ENCODE results near the gene FIBP. TPM values are rescaled to one million over a fixed set of nuclear protein-coding genes. Genes with fewer than 3 reads are reported as not detected.

FIBP gene
- 156 and 220 TPM in 2 replicates for total RNA-seq

GRCh38 chr11:65888163-65888814 is at the start of gene FIBP:
Gene FIBP (minus strand): TSS chr11:65888471. CDS start chr11:65888418, 53 bp downstream.

GRCh38 chr11:65919141-65919572 is 30.9 kb upstream of the FIBP start, which contains the start of gene DRAP1:
Gene DRAP1 (plus strand): TSS chr11:65919426. CDS start chr11:65919502, 76 bp downstream.

DNA sequence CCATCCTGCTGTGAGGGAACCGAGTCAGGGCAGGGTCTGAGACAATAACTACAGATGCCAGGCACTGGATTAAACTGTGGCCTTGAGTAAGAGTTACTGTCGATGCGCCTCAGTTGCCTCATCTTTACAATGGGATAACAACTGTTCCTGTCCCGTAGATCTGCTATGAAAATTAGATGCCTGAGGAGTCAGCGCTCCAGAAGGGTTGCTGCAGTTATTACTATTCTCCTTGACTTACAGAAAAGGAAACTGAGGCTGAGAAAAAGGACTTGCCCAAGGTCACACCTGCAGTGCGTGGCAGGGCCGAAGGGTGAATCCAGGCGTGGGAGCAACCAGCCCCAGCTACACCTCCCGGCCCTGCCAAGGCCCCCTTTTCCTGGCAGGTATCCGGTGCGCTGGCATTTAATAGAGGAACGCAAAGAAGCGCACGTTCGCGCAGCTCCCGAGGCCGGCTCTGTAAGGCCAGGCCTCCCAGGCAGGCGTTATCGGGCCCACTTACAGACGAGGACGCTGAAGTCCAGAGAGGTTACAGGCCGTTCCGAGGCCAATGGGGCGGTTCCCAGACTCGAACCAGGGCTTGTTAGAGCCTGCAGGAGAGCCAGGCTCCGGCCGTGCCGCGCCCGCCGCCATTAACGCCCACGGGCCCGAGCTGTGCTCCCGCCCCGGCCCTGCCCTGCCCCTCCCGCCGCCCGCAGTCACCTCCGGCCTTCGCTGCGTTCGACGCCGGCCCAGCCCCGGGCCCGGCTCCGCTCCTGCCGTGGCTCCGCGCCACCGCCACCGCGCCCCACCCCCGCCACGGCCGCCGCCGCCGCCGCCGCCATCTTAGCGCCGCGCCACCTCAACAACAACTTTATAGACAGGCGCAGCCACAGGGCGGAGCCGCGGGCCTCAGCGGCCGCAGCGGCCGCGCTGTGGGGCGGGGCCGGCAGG is 30.2 kb upstream of the FIBP start, which contains the start of gene C11orf68:
C11orf68 (minus strand) TSS at position 852 of the 930 bp plus-strand sequence; CDS start at position 821, 31 bp downstream.

DNA sequence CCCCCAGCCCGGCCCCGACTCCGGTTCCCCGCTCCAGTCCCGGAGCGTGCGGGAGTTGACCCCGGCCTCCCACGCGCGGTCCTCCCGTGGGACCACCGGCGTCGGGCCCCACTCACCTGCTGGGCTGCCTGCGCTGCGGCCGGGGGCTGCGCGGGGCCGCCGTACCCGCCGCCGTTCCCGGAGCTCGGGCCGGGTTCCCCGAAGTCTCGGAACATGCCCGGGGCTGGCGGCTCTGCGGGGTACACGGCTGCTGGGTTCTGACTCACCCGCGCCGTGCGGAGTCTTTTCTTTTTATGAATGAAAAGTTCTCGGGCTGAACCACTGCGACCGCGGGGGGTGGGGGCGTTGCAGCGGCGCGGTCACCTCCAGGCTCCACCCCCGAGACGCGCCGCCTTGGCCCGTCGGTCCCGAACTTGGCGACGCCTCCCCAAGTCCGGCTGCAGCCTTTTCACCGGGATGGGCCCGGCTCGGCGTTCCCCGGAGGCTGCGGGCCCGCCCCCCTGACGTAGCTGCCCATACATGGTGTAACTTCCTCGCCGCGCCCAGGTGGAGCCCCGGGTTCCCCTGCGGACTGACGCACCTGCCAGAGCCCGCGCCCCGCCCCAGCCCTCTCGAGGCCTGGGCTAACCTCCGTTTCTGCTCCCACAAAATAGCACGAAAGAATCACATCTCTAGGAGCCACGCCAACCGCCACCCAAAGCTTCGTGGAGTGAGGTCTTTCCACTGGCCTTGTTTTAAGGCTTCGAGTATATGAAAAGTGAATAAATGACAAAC is 12.0 kb upstream of the FIBP start, which contains the start of gene FOSL1:
FOSL1 (minus strand) TSS at position 264 of the 774 bp plus-strand sequence; CDS start at position 215, 49 bp downstream.

DNA sequence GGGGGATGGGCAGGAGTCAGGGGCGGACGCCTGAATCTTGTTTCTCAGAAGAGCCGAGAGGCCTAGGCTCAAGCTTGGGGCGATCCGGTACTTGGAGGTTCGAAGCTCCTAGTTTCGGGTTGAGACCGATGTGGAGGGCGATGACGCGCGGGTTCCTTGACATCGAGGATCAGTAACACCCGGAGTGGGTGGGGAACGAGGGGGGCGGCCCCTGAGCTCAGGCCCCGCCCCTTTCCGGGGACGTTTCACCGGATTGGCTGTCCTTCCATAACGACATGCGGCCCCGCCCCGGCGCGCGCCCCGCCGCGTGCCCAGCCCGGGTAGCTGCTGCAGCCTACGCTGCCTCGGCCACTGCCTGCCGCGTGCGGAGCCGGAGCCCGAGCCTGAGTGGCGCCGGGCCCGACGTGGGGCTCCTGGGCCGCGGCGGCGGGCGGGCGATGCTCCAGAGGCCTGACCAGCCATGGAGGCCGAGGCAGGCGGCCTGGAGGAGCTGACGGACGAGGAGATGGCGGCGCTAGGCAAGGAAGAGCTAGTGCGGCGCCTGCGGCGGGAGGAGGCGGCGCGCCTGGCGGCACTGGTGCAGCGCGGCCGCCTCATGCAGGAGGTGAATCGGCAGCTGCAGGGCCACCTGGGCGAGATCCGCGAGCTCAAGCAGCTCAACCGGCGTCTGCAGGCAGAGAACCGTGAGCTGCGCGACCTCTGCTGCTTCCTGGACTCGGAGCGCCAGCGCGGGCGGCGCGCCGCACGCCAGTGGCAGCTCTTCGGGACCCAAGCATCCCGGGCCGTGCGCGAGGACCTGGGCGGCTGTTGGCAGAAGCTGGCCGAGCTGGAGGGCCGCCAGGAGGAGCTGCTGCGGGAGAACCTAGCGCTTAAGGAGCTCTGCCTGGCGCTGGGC is 2.3 kb upstream of the FIBP start, which contains the start of gene CCDC85B:
CCDC85B (plus strand) TSS at position 350 of the 895 bp plus-strand sequence; CDS start at position 461, 111 bp downstream.

DNA sequence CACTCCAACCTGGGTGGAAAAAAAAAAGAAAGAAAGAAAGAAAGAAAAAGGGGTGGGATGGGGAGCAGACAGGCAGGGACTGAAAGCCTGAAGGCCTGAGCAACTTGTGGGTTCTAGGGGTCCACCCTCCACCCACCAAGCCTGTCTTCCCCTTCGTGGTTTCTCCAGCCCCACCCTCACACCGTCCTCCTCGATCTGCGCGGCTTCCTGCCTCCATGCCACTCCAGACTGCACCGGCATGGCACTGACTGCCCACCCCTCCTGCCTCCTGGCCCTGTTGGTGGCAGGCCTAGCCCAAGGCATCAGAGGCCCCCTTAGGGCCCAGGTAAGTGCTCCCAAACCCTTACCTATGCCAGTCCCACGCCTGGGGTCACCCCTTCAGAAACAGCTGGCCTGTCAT is 8.7 kb downstream of the FIBP start, which contains the start of gene CTSW:
CTSW (plus strand) TSS at position 221 of the 400 bp plus-strand sequence; CDS start at position 239, 18 bp downstream.

DNA sequence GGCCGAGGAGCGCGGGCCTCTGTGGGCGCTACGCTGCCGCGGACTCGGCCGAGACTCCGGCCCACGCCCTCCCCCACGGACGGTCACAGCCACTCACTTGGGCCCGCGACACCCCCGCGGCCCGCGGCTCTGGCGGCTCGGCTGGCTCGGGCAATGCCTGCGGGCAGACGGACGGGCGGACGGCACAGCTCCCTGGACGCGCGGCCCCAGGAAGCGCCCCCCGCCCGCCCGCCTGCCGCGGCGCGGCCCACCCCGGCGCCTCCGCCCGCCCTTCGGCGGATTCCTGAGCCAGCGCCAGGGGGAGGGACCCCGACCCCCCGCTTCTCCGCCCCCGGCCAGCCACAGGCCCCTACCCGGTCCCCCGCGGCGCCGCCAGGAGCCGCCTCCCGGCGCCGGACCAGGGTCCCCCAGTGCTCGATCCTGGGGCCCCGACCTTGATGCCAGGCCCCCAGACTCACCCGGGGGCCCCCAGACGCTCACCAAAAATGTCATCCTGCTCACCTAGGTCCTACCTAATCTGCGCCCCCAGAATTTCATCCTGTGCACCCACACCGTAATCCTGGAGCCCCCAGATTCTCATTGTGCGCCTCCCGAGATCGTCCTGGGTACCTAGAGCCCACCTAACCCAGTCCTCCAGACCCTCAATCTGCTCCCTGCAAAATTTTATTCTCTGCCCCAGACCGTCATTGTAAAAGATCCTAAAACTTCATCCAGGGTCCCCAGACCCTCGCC is 15.5 kb downstream of the FIBP start, which contains the start of gene EFEMP2:
EFEMP2 (minus strand) TSS at position 215 of the 732 bp plus-strand sequence. CDS start 446 bp downstream, outside the sequence.

DNA sequence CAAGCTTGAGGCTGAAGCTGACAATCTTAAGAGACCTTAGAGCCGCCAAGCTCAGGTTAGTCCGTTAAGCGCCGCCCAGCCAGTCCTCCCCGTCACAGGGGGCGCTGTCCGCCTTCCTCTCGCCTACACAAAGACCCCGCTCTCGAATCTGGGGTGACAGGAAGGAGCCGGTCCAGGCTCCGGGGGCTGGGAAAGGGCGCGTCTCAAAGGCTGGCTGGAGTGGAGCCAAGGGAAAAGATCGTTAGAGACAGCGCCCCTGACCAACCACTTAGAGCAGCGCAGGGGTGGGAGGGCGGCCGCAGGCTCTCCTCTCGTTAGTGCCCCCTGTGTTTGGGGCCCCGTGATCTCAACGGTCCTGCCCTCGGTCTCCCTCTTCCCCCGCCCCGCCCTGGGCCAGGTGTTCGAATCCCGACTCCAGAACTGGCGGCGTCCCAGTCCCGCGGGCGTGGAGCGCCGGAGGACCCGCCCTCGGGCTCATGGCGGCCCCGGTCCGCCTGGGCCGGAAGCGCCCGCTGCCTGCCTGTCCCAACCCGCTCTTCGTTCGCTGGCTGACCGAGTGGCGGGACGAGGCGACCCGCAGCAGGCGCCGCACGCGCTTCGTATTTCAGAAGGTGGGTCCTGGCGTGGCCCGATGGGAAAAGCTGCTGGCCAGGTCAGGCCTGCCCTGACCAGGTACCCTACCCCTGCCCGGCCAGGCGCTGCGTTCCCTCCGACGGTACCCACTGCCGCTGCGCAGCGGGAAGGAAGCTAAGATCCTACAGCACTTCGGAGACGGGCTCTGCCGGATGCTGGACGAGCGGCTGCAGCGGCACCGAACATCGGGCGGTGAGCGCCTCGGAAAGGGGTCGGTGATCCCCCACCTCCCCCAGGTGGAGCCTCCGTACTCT is 27.8 kb downstream of the FIBP start, which contains the start of gene MUS81:
MUS81 (plus strand) TSS at position 156 of the 887 bp plus-strand sequence; CDS start at position 477, 321 bp downstream.

DNA sequence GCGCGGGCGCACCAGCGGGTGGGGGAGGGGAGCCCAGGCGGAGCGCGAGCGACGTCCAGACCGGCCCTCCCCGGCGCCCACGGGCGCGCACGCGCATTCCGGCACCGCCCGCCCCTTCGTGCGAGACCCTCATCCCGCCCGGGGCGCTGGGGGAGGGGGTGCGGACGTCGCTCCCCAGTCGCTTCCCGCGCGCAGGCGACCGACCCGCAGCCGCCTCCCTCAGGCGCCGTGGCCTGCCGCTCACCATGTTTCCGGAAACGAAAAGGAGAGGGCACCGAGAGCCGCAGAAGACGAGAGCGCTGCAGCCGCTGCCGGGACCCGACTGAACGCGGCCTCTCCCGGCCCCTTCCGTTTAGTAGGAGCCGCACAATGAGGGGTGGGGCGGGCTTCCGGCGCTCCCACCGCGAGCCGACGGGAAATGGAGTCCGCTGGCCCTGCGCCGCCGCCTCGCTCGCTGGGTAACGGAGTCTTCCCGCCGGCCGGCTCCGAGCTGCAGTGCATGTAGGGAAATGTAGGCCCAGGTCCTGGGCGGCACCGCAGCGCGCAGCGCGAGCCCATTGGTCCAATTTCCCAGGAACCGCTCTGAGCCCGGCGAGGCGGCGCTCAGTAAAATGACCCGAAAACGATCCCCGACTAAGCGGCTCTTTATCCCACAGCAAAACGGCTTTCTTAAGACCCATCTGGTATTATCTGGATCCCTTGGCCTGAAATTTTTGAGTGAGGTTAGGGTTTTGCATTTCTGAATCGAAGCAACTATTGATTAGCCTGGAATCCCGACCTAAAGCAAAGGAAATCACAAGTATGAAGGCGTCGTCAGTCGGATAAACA is 30.2 kb downstream of the FIBP start, which contains the start of gene CFL1:
CFL1 (minus strand) TSS at position 328 of the 828 bp plus-strand sequence; CDS start at position 247, 81 bp downstream.

Other genes starting within 250 kb of the FIBP start
- 16.1 and 26.0 TPM in 2 replicates for gene RELA, start 225.6 kb downstream of the FIBP start, total RNA-seq
- 37.5 and 39.5 TPM in 2 replicates for gene KAT5, start 176.2 kb downstream of the FIBP start, total RNA-seq
- 47.5 and 48.0 TPM in 2 replicates for gene RNASEH2C, start 167.7 kb downstream of the FIBP start, total RNA-seq
- 5.5 and 8.0 TPM in 2 replicates for gene AP5B1, start 107.5 kb downstream of the FIBP start, total RNA-seq
- not detected in 2 replicates for gene OVOL1, start 101.4 kb downstream of the FIBP start, total RNA-seq
- gene SNX32, start 54.5 kb downstream of the FIBP start, total RNA-seq, result 0.36 and 0.38 TPM in 2 replicates
- gene CFL1, start 30.3 kb downstream of the FIBP start, total RNA-seq, result 1,607 and 1,727 TPM in 2 replicates
- gene MUS81, start 28.0 kb downstream of the FIBP start, total RNA-seq, result 43.1 and 58.9 TPM in 2 replicates
- gene EFEMP2, start 15.7 kb downstream of the FIBP start, total RNA-seq, result 31.4 and 48.0 TPM in 2 replicates
- not detected in 2 replicates for gene CTSW, start 8.6 kb downstream of the FIBP start, total RNA-seq
- 83.5 and 102 TPM in 2 replicates for gene CCDC85B, start 2.2 kb upstream of the FIBP start, total RNA-seq
- 7.4 and 10.2 TPM in 2 replicates for gene FOSL1, start 11.9 kb upstream of the FIBP start, total RNA-seq
- gene C11orf68, start 30.6 kb upstream of the FIBP start, total RNA-seq, result 11.2 and 19.3 TPM in 2 replicates
- gene DRAP1, start 31.0 kb upstream of the FIBP start, total RNA-seq, result 215 and 233 TPM in 2 replicates
- under 0.01 TPM in 1 of 2 replicates, not detected in the other for gene TSGA10IP, start 57.0 kb upstream of the FIBP start, total RNA-seq
- gene SART1, start 73.3 kb upstream of the FIBP start, total RNA-seq, result 64.8 TPM in 2 replicates
- gene EIF1AD, start 113.7 kb upstream of the FIBP start, total RNA-seq, result 32.8 and 37.5 TPM in 2 replicates
- 17.5 and 25.1 TPM in 2 replicates for gene BANF1, start 114.0 kb upstream of the FIBP start, total RNA-seq
- gene CST6, start 123.5 kb upstream of the FIBP start, total RNA-seq, result 0.09 and 0.56 TPM in 2 replicates
- 0.09 TPM in 2 replicates for gene CATSPER1, start 138.0 kb upstream of the FIBP start, total RNA-seq
- not detected in 2 replicates for gene GAL3ST3, start 160.7 kb upstream of the FIBP start, total RNA-seq
- gene SF3B2, start 163.9 kb upstream of the FIBP start, total RNA-seq, result 106 and 108 TPM in 2 replicates
- gene PACS1, start 181.8 kb upstream of the FIBP start, total RNA-seq, result 18.6 and 39.6 TPM in 2 replicates